ENCODE results near the gene OR10A2. TPM values are rescaled to one million over a fixed set of nuclear protein-coding genes. Genes with fewer than 3 reads are reported as not detected.

The OR10A2 gene
- total RNA-seq, 1 experiment from 2014 or later: not detected

DNA sequence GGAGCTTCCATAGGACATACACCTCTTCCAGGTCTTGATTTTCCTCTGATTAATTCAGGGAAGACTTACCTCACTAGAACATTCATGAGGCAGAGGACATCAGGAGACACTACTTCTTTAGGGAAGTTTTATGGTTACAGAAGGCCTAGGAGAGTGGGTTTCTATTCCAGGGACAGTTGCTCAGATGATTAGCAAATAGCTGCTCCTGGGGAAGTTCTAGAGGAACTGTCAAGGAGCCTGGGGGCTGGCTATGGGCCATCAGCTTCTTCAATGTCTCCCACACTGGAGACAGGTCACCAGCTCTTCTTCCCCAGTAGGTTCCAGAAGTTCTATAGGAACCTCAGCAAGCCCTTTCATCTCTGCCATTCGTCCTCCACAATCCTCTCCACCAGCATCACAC lies 28.8 kb upstream of the OR10A2 start:
- Mint-ChIP-seq H3K27me3 (ENCODE audit: low read depth) (peaks cover 2% of the 10 kb centered on the region; the same call in 1 of the 2 replicates), H3K36me3 (no peaks in the 10 kb centered on the region), H3K9me3 (no peaks in the 10 kb centered on the region), H3K27ac (no peak overlapping the region), H3K4me3 (no peak overlapping the region), H3K4me1 (no peaks in the 10 kb centered on the region)
- TF ChIP-seq NR2C2 (CRISPR knock-in tag; IDR thresholded peaks at IDR 0.05) (no peak), RORB (CRISPR knock-in tag; IDR thresholded peaks at IDR 0.05) (no peak)
- TF ChIP-seq, protein P1, sequence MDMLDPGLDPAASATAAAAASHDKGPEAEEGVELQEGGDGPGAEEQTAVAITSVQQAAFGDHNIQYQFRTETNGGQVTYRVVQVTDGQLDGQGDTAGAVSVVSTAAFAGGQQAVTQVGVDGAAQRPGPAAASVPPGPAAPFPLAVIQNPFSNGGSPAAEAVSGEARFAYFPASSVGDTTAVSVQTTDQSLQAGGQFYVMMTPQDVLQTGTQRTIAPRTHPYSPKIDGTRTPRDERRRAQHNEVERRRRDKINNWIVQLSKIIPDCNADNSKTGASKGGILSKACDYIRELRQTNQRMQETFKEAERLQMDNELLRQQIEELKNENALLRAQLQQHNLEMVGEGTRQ (CRISPR knock-in tag; IDR thresholded peaks at IDR 0.05): no peak
- TF ChIP-seq, protein P2, sequence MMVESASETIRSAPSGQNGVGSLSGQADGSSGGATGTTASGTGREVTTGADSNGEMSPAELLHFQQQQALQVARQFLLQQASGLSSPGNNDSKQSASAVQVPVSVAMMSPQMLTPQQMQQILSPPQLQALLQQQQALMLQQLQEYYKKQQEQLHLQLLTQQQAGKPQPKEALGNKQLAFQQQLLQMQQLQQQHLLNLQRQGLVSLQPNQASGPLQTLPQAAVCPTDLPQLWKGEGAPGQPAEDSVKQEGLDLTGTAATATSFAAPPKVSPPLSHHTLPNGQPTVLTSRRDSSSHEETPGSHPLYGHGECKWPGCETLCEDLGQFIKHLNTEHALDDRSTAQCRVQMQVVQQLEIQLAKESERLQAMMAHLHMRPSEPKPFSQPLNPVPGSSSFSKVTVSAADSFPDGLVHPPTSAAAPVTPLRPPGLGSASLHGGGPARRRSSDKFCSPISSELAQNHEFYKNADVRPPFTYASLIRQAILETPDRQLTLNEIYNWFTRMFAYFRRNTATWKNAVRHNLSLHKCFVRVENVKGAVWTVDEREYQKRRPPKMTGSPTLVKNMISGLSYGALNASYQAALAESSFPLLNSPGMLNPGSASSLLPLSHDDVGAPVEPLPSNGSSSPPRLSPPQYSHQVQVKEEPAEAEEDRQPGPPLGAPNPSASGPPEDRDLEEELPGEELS (CRISPR knock-in tag; IDR thresholded peaks at IDR 0.05): no peak
- POLR2A ChIA-PET: no interaction called here
- DNase-seq (ENCODE audit: low spot score): no peak
- ATAC-seq: no peak
- CTCF ChIA-PET: interaction anchor here (1.1 to 1.8 kb wide), 3 partner anchors 16 to 79 kb away, joined by 3 to 10 read pairs (median 3); no protein-coding TSS in a partner anchor

DNA sequence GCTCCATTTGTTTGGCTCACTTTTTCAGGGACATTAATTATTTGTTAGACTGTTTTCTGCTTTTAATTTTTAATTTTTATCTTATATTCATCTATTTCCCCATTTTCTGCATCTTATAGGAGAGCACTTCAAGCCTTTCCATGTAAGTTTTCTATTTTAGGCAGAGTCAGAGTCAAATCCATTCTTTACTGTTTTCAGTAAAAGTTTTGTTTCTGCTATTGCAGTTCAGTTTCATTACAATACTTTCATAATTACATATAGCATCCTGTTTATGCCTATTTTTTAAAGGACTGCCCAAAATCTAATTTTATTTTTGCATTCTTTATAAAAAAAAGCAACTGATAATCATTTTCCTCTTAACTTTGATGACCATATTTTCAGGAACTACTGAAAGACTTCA lies 21.2 kb upstream of the OR10A2 start:
- ATAC-seq: no peak
- no peak for TF ChIP-seq ZNF317 (CRISPR knock-in tag; IDR thresholded peaks at IDR 0.05; ENCODE audit: borderline replicate concordance, low read depth)
- no peak for TF ChIP-seq MXD4 (CRISPR knock-in tag; IDR thresholded peaks at IDR 0.05; ENCODE audit: borderline replicate concordance)
- TF ChIP-seq GTF2I (CRISPR knock-in tag; conservative IDR thresholded peaks at IDR 0.05): no peak
- TF ChIP-seq, protein P3, sequence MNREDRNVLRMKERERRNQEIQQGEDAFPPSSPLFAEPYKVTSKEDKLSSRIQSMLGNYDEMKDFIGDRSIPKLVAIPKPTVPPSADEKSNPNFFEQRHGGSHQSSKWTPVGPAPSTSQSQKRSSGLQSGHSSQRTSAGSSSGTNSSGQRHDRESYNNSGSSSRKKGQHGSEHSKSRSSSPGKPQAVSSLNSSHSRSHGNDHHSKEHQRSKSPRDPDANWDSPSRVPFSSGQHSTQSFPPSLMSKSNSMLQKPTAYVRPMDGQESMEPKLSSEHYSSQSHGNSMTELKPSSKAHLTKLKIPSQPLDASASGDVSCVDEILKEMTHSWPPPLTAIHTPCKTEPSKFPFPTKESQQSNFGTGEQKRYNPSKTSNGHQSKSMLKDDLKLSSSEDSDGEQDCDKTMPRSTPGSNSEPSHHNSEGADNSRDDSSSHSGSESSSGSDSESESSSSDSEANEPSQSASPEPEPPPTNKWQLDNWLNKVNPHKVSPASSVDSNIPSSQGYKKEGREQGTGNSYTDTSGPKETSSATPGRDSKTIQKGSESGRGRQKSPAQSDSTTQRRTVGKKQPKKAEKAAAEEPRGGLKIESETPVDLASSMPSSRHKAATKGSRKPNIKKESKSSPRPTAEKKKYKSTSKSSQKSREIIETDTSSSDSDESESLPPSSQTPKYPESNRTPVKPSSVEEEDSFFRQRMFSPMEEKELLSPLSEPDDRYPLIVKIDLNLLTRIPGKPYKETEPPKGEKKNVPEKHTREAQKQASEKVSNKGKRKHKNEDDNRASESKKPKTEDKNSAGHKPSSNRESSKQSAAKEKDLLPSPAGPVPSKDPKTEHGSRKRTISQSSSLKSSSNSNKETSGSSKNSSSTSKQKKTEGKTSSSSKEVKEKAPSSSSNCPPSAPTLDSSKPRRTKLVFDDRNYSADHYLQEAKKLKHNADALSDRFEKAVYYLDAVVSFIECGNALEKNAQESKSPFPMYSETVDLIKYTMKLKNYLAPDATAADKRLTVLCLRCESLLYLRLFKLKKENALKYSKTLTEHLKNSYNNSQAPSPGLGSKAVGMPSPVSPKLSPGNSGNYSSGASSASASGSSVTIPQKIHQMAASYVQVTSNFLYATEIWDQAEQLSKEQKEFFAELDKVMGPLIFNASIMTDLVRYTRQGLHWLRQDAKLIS (CRISPR knock-in tag; IDR thresholded peaks at IDR 0.05; ENCODE audit: borderline replicate concordance): no peak
- TF ChIP-seq, protein P4, sequence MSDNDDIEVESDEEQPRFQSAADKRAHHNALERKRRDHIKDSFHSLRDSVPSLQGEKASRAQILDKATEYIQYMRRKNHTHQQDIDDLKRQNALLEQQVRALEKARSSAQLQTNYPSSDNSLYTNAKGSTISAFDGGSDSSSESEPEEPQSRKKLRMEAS (CRISPR knock-in tag; IDR thresholded peaks at IDR 0.05): no peak
- TF ChIP-seq NR1H2 (CRISPR knock-in tag; IDR thresholded peaks at IDR 0.05): no peak
- TF ChIP-seq SMAD3 (CRISPR knock-in tag; IDR thresholded peaks at IDR 0.05; ENCODE audit: borderline replicate concordance): no peak
- no peak for TF ChIP-seq ZNF232 (CRISPR knock-in tag; IDR thresholded peaks at IDR 0.05)
- Mint-ChIP-seq H3K4me3 (no peak overlapping the region), H3K9me3 (peaks cover 25% of the 10 kb centered on the region), H3K27ac (no peak overlapping the region), H3K36me3 (0 out of 2 replicates have a peak, but pooled peaks cover 2% of the 10 kb centered on the region), H3K4me1 (peaks cover 13% of the 10 kb centered on the region), H3K27me3 (ENCODE audit: low read depth) (no peaks in the 10 kb centered on the region)
- no peak for DNase-seq (ENCODE audit: low spot score)
- POLR2A ChIA-PET: no interaction called here
- CTCF ChIA-PET: no interaction called here

DNA sequence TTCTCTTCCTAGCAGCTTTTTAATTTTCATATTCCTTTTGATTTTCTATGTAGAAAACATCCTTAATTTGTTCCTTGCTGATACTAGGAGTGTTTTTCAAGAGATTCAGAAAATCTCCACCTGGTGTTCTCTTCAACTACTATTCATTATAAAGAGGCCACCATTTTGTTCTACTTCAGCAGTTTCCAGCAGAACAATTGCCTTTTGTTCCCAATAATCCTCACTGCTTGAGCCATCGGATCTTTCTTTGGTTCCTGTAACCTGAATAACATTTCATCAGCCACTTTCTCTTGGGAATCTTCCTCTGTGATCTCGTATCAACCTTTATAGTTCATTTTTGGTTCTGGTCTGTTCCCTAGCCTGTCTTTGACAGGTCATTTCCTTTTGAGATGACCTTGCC lies 19.2 kb upstream of the OR10A2 start:
- peaks cover 37% of the 10 kb centered on the region for H3K9me3 Mint-ChIP-seq
- POLR2A ChIA-PET: no interaction called here
- H3K36me3 Mint-ChIP-seq: 0 out of 2 replicates have a peak, but pooled peaks cover 2% of the 10 kb centered on the region
- H3K4me1 Mint-ChIP-seq: peaks cover 24% of the 10 kb centered on the region
- no peaks in the 10 kb centered on the region for H3K27me3 Mint-ChIP-seq (ENCODE audit: low read depth)
- CTCF ChIA-PET: no interaction called here
- H3K27ac Mint-ChIP-seq: peak overlapping the region; percentile 7; the same call in 1 of the 2 replicates
- ATAC-seq (peak; percentile 22; the same call in 1 of the 2 replicates), DNase-seq (ENCODE audit: low spot score) (no peak)
- H3K4me3 Mint-ChIP-seq: no peak overlapping the region
- TF ChIP-seq IRF2 (CRISPR knock-in tag; IDR thresholded peaks at IDR 0.05; ENCODE audit: borderline replicate concordance, low read depth) (no peak), JUN (CRISPR knock-in tag; IDR thresholded peaks at IDR 0.05) (no peak)
- TF ChIP-seq, protein P5, sequence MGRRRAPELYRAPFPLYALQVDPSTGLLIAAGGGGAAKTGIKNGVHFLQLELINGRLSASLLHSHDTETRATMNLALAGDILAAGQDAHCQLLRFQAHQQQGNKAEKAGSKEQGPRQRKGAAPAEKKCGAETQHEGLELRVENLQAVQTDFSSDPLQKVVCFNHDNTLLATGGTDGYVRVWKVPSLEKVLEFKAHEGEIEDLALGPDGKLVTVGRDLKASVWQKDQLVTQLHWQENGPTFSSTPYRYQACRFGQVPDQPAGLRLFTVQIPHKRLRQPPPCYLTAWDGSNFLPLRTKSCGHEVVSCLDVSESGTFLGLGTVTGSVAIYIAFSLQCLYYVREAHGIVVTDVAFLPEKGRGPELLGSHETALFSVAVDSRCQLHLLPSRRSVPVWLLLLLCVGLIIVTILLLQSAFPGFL (CRISPR knock-in tag; IDR thresholded peaks at IDR 0.05; ENCODE audit: borderline replicate concordance): no peak
- TF ChIP-seq, protein P6, sequence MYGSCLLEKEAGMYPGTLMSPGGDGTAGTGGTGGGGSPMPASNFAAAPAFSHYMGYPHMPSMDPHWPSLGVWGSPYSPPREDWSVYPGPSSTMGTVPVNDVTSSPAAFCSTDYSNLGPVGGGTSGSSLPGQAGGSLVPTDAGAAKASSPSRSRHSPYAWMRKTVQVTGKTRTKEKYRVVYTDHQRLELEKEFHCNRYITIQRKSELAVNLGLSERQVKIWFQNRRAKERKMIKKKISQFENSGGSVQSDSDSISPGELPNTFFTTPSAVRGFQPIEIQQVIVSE (CRISPR knock-in tag; IDR thresholded peaks at IDR 0.05; ENCODE audit: borderline replicate concordance): no peak
- TF ChIP-seq, protein P7, sequence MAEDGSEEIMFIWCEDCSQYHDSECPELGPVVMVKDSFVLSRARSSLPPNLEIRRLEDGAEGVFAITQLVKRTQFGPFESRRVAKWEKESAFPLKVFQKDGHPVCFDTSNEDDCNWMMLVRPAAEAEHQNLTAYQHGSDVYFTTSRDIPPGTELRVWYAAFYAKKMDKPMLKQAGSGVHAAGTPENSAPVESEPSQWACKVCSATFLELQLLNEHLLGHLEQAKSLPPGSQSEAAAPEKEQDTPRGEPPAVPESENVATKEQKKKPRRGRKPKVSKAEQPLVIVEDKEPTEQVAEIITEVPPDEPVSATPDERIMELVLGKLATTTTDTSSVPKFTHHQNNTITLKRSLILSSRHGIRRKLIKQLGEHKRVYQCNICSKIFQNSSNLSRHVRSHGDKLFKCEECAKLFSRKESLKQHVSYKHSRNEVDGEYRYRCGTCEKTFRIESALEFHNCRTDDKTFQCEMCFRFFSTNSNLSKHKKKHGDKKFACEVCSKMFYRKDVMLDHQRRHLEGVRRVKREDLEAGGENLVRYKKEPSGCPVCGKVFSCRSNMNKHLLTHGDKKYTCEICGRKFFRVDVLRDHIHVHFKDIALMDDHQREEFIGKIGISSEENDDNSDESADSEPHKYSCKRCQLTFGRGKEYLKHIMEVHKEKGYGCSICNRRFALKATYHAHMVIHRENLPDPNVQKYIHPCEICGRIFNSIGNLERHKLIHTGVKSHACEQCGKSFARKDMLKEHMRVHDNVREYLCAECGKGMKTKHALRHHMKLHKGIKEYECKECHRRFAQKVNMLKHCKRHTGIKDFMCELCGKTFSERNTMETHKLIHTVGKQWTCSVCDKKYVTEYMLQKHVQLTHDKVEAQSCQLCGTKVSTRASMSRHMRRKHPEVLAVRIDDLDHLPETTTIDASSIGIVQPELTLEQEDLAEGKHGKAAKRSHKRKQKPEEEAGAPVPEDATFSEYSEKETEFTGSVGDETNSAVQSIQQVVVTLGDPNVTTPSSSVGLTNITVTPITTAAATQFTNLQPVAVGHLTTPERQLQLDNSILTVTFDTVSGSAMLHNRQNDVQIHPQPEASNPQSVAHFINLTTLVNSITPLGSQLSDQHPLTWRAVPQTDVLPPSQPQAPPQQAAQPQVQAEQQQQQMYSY (CRISPR knock-in tag; IDR thresholded peaks at IDR 0.05): no peak
